HG03520 (cell line): ENCODE results near the gene TSTD2.

Experiments
- ATAC-seq: cut with Tn5 transposase; IDR thresholded peaks from one replicate; pipeline ENCODE4 v1.9.1; 2021; ENCODE audit warnings: mild to moderate bottlenecking, moderate library complexity; ENCODE audit not compliant: unreplicated experiment

Gene TSTD2

DNA sequence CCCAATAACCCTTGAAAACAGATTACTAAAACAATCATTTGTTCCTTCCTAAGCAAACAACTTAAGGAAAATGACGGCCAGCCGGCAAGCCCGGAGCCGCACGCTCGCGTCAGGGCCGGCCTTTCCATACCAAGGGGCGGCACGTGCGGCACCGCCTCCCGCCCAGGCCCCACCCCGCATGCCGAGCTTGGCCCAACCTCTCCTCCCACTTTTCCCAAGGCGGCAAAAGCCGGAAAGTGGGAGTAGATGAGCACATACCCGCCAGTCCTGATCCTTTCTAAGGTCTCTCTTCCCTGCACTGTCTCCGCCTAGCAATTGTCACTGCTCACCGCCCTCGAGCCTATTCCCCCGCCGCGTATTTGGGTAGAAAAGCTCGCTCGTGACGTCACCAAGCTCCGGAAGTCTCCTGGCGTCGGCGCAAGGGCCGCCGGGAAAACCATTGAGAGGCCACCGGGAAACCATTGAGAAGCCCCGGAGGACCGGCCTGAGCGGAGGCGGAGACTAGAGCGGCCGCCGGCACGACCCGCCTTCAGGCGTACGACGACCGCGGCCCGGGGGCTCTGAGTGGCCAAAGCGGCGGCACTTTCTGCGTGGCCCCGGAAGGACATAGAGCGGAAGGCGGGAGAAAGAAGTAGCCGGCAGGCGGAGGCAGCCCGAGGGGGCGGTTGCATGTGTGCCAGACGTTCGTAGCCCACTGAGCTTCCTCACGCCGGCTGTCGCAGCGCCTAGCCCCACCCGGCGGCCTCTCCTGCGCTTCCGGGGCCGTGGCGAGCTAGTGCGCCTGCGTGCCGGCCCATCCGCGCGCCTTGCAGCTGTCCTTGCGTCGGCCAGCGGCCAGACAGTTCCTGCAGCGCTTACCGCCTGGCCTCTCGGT is at the start of gene TSTD2, which contains the start of gene NCBP1:
TSTD2 (minus strand) TSS at position 384 of the 874 bp plus-strand sequence. CDS start 5,806 bp downstream, outside the sequence.
NCBP1 (plus strand) TSS at position 837 of the 874 bp plus-strand sequence. CDS start 61 bp downstream, outside the sequence.
- ATAC-seq: peak; percentile 77

DNA sequence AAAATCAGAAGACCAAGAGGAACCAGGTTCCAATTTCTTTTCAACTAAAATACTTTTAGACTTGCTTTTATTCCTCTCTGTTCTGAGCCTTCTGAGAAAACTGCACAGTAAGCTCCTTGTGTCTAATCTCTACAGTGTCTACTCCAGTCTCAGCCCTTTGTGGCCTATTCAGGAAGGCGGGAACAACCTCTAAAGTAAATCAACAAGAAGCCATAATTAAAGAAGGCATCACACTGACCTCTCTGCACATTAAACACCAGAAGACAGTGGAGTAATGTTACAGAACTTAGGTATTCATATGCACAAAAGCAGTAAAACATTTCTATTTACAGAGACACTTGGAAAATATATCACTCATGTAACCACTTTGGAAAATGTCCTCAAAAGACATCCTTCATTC is 49.1 kb upstream of the TSTD2 start:
- ATAC-seq: no peak

DNA sequence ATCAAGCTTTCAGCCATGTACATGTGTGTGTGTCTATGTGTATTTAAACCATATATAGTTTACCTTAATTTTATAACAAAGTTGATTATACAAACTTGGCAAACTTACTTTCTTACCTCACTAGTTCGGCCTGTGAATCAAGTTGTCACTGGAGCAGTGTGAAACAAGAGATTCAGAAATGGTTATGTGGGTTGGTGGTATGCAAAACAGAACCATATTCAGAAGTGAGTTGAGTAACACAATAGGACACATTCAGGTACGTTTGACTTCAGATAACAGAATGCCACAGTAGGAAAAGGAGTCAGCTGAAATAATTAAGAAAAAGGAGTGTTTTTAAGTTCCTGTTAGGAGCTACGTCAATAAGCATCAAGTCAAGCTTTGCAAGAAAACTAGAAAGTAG is 42.5 kb upstream of the TSTD2 start:
- no peak for ATAC-seq

DNA sequence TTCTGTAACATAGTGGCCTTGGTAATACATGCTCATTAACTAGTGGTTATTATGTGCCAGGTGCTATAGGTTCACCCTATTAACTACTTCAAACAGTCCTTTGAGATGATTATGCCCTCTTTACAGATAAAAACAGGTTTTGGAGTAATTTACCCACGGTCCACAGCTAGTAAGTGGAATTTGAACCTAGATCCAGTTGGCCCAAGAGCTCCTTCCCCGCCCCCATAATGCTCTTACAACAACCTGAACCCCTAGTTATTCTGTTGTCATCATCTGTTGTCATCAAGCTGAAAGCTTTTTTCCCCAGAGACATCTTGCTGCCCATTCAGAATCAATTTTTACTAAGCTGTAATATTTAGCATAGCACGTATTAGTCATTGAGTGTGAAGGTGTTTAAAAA is 40.8 kb upstream of the TSTD2 start:
- no peak for ATAC-seq

DNA sequence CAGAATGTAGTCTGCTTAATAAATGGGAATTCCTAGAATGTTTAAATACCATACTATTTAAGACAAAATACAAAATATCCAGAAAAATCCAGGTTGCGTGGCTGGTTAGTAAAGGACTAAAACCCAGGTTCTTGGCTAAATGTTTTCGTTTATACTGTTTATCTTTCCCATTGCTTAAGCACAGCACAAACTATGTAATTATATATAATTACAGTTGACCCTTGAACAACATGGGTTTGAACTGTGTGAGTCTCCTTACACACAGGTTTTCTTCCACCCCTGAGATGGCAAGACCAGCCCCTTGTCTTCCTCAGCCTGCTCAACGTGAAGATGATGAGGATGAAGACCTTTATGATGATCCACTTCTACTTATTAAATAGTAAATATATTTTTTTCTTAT is 39.2 kb upstream of the TSTD2 start:
- ATAC-seq: no peak

DNA sequence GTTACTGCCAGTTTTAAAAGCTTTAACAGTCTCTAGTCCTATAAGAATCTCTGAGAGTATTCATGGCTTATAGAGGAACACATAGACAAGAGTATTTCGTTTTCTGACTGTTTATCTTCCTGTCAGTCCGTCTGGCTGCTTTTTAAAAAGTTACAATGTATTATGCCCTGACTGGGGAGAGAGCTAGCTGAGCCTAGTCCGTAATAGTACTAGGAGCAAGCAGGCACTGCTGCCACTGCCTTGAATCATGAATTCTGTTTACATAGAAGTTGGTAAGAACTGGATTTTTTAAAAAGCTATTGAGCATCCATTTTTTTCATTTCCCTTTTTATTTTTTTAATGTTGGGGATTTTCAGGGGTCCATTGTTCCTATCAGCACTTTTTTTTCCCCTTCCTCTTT is 37.4 kb upstream of the TSTD2 start:
- no peak for ATAC-seq

DNA sequence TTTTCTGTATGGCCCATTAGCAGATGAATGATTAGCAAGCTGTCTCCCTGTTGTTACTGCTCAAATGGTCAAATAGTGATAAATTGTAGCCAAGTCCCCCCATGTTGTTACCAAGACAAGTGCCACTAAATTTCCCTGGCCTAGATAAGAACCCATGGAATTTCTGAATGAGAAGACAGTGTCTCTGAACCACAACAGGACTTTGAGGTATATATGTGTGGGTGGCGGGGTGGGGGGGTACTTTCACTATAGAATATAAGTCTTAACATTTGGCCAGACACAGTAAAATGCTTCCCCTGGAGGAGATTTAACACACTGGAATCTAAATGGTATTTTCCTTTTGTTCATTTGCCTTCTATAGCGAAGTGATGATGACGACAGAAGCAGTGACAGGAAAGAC is 35.3 kb upstream of the TSTD2 start:
- no peak for ATAC-seq

DNA sequence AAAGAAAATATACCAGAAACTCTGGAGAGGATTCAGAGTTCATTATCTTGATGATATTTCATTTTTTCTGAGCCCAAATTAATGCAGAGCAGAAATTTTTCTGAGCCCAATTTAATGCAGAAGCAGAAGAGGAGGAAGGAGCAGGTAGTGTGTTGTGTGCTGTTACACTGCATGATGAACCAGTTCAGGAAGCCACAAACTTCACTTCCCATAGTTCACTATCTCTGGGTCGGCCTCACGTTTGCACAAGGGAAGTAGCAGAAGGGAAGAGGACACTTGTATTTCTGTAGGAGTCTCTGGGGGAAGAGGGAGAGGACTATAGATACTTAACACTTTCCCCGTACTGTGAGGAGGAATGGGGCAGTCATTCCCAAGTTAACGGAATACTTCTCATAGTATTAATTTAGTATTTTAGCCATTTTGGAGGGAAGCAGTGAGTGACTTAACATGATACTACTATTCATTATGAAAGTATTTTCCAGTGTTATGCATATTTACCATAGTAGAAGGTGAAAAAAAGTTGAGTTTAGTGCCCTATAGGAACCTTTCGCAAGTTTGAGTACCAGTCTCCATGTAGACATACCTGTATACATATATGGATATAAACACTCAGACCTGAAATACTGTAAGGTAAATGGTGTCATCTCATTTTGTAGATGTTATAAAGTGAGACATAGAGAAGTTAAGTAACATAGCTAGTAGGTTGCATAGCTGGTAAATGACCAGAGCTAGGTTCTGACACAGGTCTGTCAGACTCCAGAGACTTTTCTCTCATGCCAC is 33.9 kb upstream of the TSTD2 start:
- no peak for ATAC-seq

DNA sequence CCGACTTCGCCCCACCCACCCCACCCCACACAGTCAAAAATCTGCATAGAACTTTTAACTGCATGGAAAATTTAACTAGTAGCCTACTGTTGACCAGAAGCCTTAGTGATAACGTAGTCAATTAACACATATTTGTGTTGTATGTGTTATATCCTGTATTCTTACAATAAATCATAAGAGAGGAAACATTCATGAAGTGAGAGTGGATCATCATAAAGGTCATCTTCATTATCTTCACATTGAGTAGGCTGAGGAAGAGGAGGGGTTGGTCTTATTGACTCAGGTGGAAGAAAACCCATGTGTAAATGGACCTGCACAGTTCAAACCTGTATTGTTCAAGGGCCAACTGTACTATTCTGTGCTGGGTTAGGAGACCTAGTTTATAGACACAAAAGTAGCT is 32.6 kb upstream of the TSTD2 start:
- no peak for ATAC-seq

DNA sequence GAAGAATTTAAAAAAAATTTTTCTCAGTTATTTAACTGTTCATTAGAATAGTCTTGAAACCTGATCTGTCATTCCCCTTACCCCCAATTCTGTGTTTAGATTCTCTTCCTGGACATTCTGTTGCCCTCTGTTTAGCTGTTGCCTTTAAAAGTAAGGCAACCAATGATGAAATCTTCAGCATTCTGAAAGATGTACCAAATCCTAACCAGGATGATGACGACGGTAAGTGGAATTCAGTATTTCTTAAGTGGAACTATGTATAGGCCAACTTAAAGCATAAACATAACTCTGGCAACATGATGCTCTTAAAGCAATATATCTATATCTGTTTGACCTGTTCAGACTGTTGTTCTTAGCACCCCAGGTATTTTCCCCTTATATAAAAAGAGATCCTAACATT is 27.7 kb upstream of the TSTD2 start:
- no peak for ATAC-seq

DNA sequence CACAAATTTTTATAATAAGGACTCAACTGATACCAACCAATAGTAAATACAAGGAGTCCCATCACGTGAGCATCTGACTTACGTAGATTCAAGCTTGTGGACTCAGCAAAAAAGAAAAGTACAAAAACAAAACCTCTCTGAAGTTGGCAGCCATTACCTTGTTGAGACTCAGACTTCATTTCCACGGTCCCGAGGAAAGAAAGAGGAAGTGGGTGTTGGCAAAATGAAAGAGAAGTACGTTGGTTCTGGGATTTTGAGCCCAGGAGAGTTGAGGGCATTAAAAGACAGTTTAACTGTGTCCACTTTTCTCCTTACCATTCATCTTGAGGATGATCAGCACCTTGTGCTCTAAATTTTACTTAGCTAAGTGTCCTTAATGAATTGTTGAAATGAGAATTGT is 27.2 kb upstream of the TSTD2 start:
- no peak for ATAC-seq

DNA sequence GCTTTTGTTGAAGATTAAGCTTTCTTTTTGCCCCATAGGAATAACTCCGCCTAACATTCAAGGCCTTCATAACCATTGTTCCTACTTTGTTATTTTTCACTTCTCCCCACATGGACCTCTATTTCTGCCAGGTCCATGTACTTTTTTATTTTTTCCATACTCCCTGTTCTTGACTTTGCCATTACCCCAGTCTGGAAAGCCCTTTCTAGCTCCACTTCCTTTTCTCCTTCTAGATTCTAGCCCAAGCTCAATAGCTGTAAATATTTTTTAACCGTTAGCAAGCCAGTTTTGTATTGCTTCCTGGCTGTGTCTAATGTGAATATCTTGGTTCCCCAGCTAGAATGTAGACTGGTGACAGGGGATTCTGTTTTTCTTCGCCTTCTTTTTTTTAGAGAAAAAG is 26.6 kb upstream of the TSTD2 start:
- ATAC-seq: no peak

DNA sequence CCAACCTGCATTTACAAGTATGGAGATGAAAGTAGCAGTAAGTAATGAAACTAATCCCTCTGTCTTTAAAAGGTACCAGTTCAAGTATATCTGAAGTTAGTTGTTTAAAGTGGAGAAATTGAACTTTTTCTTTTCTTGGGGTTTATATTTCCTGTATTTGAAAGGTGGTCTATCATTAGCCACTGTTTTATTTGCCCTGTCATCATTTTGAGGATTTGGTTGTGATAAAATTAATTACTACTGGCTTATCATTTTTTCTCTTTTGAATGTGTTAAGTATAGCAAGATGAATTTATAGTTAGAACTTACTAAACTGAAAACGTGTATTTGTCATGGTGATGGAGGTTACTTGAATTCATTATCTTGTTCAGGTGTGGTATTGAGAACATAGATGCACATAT is 25.5 kb upstream of the TSTD2 start:
- no peak for ATAC-seq

DNA sequence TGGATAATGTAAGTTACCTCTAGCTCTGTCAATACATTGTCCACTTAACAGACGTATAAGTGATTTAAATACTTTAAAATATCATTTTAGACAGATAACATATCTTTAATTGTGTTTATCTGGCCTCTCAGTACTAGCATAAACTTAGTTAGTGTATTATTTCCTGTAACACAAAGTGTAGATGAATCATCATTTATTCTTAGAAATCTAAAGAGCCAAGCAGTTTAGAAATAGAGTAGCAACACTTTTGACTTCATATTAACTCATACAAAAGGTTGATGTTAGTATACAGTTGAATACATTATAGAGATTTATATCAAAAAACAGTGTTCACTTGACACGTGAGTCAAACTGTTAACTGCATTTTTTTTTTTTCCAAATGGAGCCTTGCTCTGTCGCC is 18.5 kb upstream of the TSTD2 start:
- no peak for ATAC-seq

DNA sequence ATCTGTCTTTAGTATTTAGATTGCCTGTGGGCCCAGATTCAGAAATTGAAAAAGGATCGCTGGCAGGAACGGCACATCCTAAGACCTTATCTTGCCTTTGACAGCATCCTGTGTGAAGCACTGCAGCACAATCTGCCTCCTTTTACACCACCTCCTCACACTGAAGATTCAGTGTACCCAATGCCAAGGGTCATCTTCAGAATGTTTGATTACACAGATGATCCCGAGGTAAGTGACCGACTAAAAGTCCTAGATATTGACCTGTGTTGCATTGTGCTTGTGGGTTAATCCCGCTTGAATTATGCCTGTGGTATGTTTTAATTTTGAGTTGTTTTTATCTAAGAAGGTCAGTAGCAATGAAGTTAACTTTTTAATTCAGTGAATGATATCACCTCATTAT is 14.8 kb upstream of the TSTD2 start:
- no peak for ATAC-seq

DNA sequence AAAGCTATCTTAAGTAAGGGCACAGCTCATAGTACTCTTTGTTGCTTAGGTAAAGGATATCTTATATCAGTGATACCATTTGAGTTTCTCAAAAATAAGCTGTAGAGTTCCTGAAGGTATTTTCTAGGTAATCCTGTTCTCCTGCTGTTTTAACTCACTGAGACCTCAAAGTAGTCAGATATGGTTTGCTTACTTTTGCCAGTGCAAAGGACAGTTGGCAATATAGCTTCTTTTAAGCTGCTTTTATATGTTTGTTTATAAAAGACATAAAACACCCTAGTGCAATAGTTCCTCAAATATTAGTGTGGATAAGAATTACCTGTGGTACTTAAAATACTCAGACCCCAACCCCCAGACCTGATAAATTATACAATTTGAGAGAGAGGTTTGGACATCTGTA is 12.6 kb upstream of the TSTD2 start:
- no peak for ATAC-seq

DNA sequence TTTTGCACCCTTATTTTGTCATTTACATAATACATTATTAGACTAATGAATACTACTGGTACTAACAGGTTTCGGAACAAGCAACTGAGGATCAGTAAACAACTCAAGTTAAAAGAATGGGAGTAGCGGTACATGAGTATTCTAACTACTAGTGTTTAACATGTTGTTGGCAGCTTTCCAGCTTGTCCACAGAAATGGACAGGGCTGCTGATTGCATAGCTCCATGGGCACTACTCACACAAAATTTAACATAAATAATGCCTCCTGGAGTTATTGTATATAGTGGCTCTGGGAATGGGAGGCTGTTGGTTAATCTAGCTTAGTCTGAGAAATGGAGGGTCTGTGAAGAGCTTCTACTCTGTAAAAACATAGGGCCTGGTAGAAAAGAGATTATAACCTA is 7.2 kb upstream of the TSTD2 start:
- ATAC-seq: no peak

DNA sequence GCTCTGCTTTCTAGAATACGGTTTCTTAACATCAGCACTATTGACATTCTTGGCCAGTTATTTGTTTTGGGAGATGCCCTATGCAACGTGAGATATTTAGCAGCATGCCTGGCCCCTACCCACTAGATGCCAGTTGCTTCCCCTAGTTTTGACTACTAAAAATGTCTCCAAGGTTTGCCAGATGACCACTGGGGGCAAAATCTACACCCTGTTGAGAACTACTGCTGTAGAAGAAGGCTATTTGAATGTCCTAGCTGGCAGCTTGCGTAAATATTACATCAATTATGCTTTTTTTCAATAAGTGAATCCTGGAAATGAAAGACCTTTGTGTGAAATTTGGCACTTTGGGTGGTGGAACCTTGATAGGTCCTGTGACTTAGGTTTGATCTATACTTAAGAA is 5.5 kb upstream of the TSTD2 start:
- ATAC-seq: no peak

DNA sequence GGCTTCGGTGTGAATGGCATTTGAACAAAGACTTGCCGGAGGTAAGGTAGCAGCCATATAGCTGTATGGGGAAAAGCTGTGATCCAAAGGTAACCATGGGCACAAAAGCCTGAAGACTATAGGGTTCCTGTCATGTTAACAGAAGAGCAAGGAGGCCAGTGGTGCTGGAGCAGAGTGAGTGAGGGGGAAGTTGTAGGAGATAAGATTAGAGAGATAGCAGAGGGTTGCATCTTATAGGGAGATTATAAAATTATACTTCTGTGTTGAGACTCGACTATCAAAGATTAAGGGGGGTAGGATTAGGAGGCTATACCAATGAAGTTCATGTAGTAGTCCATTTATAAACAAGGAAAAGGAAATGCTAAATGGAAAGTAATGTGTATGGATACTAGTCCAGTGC is 3.7 kb upstream of the TSTD2 start:
- no peak for ATAC-seq

DNA sequence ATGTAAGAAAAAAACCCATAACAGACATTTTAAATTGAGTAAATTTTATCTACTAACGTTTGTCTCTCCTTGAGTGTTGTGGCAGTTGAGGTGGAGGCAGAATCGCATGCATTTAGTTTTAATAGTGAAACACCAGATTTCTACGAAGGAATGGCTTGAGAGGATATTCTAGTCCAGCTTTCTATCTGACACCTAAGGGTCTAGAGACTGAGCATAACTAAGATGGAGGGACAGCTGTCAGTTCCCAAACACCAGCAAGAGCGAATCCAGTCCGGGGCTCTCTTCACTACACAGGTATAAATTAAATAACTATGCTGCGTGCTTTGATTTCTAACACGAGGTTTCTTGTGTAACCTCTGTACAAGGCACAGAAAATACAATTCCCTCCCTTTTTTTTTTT is 1.9 kb upstream of the TSTD2 start:
- no peak for ATAC-seq

DNA sequence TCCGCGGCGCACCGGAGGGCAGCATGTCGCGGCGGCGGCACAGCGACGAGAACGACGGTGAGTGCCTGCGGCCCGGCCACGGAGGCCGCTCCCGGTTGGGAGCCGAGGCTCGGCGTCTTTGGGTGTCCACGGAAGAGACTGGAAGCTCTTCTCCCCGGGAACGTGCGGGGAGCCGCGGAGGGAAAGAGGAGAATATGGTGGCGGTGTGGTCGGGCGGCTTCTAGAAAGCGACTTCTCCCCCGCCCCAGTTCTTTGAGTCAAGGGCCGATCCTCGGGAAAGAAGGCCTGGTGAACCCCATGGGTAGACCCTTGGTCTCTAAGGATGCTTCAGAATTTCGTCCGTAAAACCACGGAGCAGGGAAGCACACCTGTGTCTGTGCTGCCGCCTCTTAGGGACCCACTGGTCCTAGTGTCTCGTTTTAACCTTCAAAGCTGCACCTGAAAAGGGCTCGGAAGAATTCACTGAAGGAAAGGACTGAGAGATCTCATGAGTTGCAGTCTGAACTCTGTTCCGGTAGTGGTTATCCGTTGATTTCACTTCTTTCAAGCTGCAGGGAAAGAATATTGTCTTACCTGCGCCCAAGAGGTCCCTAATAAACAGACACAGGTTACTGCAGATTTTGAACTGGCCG is 807 bp upstream of the TSTD2 start:
- ATAC-seq: no peak
